Measurements from ENCODE around the gene STX16.

Gene STX16

DNA sequence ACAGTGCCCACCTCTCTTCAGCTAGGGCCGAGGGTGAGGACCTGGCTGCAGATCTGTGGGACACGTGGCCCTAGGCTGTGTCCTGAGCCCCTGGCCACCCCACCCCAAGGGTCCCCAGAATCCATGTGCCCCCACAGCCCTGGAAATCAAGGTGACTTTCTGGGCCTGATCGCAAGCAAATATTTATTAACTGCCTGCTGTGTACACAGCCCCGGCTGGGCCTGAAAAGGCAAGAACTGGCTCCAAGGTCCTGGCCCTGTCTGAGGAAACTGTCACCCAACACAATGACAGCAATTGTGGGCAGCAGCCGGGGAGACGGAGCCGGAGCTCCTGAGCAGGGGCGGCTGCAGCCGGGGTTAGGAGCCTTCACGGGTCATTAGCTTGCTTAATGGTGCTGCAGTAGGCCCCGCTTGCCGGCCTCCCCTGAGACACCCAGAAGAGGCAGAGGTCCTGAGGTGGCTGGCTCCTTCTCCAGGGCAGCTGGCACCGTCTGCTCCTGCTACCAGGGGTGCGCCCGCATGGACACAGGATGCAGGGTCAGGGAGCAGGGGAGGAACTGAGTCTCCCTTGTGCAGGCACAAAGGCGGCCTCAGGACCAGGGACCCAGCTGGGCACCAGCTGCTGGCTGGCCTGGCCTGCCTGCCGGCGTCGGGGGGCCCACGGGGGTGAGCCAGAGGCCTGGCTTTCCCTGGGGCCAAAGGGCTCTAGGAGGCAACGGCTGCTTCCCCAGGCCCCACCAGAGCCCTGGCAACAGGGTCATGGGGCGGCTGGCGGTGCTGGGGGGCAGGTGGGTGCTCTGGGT is 65.6 kb downstream of the STX16 start:
- DNase-seq (ENCODE audit: low read depth), result no peak
- TF ChIP-seq CTCF (IDR thresholded peaks at IDR 0.05; ENCODE audit: control insufficient read depth, extremely low read depth, insufficient read depth), result no peak
- no peak overlapping the region for H3K4me3 ChIP-seq (ENCODE audit: low read depth, low read length)

DNA sequence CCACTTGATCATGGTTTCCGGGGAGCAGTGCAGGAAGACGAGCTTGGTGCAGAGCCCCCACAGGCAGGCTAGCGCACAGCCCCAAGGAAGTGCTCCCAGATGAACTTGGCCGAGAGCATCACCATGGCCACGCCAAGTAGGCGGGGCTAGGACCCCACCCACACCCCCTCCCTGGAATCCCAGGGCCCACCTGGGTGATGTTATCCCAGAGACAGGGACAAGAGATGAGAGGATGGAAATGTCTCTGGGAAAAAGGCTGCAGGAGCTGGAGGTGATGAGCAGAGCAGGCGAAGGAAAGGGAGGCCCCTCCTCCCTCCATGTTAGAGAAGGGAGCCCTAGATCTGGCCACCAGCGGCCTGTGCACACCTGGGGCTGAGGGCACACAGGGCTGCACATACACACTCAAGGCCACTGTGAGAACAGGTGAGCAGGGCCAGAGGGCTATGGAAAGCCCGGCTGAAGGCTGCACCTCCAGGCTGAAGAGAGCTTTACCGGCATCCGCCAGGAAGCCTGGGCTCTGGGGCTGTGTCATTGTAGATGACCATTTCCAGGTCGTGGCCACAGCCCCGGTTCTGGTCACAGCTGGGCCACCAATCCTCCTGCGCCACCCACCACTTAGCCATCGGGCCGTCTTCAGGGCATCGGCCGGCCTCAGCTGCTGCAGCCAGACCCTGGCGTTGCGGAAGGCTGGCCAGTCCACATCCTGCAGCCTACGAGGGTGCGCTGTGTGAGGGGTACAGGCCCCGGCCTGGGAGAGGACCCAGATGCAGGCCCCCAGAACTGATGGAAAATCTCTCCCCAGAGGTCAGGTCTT is 66.4 kb downstream of the STX16 start:
- no peak for DNase-seq (ENCODE audit: low read depth)
- TF ChIP-seq CTCF (IDR thresholded peaks at IDR 0.05; ENCODE audit: control insufficient read depth, extremely low read depth, insufficient read depth), result no peak
- H3K4me3 ChIP-seq (ENCODE audit: low read depth, low read length), result no peak overlapping the region

- DNase-seq (ENCODE audit: low read depth), result no peak
- no peak overlapping the region for H3K4me3 ChIP-seq (ENCODE audit: low read depth, low read length)
- TF ChIP-seq CTCF (IDR thresholded peaks at IDR 0.05; ENCODE audit: control insufficient read depth, extremely low read depth, insufficient read depth), result no peak
These were observed 67.1 kb downstream of the STX16 start for GRCh38 chr20:58718121-58718563.

- DNase-seq (ENCODE audit: low read depth), result no peak
- TF ChIP-seq CTCF (IDR thresholded peaks at IDR 0.05; ENCODE audit: control insufficient read depth, extremely low read depth, insufficient read depth), result no peak
- H3K4me3 ChIP-seq (ENCODE audit: low read depth, low read length), result no peak overlapping the region
These were observed 67.6 kb downstream of the STX16 start for GRCh38 chr20:58718729-58719128.

DNA sequence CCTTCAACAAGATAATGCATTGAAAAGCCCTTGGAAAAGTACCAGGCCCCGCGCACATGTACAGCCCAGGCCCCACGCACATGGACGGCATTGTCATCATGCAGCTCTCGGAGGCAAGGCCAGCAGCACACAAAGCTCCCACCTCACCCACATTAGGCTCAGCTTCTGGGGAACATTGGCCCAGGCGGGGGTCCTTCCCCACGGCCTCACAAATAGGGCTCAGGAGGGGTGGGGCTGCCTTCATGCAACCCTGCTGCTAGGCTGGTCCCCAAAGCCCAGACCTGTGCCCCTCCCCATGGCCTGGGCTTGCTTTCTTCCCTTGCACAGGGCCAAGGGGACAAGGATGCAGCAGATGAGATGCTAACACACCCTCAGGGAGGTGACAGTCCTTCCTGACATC is 68.2 kb downstream of the STX16 start:
- no peak for DNase-seq (ENCODE audit: low read depth)
- no peak overlapping the region for H3K4me3 ChIP-seq (ENCODE audit: low read depth, low read length)
- TF ChIP-seq CTCF (IDR thresholded peaks at IDR 0.05; ENCODE audit: control insufficient read depth, extremely low read depth, insufficient read depth), result no peak

- H3K4me3 ChIP-seq (ENCODE audit: low read depth, low read length), result no peak overlapping the region
- DNase-seq (ENCODE audit: low read depth), result peak; percentile 86
- TF ChIP-seq CTCF (IDR thresholded peaks at IDR 0.05; ENCODE audit: control insufficient read depth, extremely low read depth, insufficient read depth), result no peak
These were observed 68.9 kb downstream of the STX16 start for GRCh38 chr20:58719971-58720371.
